Left lung (tissue), 10 donors: ENCODE measurements around the gene ISX. TPM values are rescaled to one million over a fixed set of nuclear protein-coding genes. Genes with fewer than 3 reads are reported as not detected.
A peak's percentile ranks its signal among the peaks of the same experiment; 100 is the strongest.
"Not testable (repeated sequence)": the region's sequence is repeated elsewhere in the genome, so short reads cannot be mapped to it uniquely, and the experiment has no call there.

Source experiments
- ATAC-seq: fragments of 200-7000 bp; cut with Tn5 transposase; one replicate; pipeline ENCODE4 v1.9.1; 2020; ENCODE audit warnings: moderate library complexity
- DNase-seq, 4 donors: peaks; one replicate each; pipeline ENCODE4 v3.0.0-alpha.2; 2013 to 2020
- H3K27ac ChIP-seq, 2 donors: fragments of 200-600 bp; sonication (generic) in 1 of 2; one replicate each; pipeline versions ENCODE4 v1.5.0 to v1.8.0; 2020 to 2021
- H3K27me3 ChIP-seq, 2 donors: fragments of 200-600 bp; sonication (generic) in 1 of 2; one replicate each; pipeline versions ENCODE4 v1.5.0 to v1.8.0; 2020 to 2021
- H3K36me3 ChIP-seq, 2 donors: fragments of 200-600 bp; sonication (generic) in 1 of 2; one replicate each; pipeline versions ENCODE4 v1.5.0 to v1.8.0; 2020 to 2021
- H3K4me1 ChIP-seq, 2 donors: fragments of 200-600 bp; one replicate each; pipeline ENCODE4 v1.8.0; 2021
- H3K4me3 ChIP-seq, 2 donors: fragments of 200-600 bp; sonication (generic) in 1 of 2; one replicate each; pipeline versions ENCODE4 v1.5.0 to v1.8.0; 2020 to 2021; ENCODE audit warnings: mild to moderate bottlenecking in 1 of 2
- H3K9me3 ChIP-seq, 2 donors: fragments of 200-600 bp; sonication (generic) in 1 of 2; one replicate each; pipeline versions ENCODE4 v1.5.0 to v1.8.0; 2020 to 2021
- intact Hi-C, 2 donors: fragments of 100-400 bp; cut with DNase I; formaldehyde crosslinking; loops; one replicate each; pipeline versions ENCODE4 v1.11.2 to v1.14.2; 2022
- polyA plus RNA-seq, 6 donors: library from polyadenylated mRNA; unstranded; fragments of 120-200 nt; gene quantifications; one replicate each; pipeline ENCODE4 v1.2.1, GENCODE V29; 2013; ENCODE audit not compliant: insufficient read length in 6 of 6
- total RNA-seq, 2 donors: library from RNA; stranded (reverse); fragmentation: NEBNext Ultra II Directional; extraction: Animal tissue kit (Norgen Biotek cat#: 25700); gene quantifications; one replicate each; pipeline ENCODE4 v1.2.1, GENCODE V29; 2021
- TF ChIP-seq, protein P1 (sequence below), 2 donors: fragments of 200-600 bp; sonication (generic) in 1 of 2; IDR thresholded peaks; one replicate each; pipeline versions ENCODE4 v1.5.0 to v1.8.0; 2021; ENCODE audit warnings: antibody characterized with exemption in 2 of 2
- donor health status: DM: no; HTN: yes; CAD: no.
- donor health status: DM: no; HTN: no; CAD: no.

The ISX gene
- total and polyA plus RNA-seq, 8 donors, result 0.22 to 0.43 (median 0.37) TPM; not detected in 2

DNA sequence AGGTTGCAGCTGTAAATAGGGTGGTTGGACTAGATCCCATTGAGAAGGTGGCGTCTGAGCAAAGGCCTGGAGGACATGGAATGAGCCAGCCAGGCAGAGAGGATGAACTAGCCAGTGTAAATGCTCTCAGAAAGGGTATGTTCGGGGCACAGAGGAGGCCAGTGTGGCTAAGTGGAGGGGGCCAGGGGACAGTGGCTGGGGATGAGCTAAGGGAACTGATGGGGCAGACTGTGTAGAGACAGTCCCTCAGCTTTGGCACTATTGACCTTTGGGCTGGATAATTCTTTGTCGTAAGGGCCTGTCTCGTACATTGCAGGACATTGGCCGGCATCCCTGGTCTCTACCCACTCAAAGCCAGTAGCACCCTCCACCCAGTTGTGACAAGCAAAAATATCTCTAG is 43.7 kb upstream of the ISX start:
- DNase-seq (no peak), ATAC-seq (no peak)
- Histone ChIP-seq H3K4me3 (no peak overlapping the region), H3K27me3 (peaks cover 0 to 53% of the 10 kb centered on the region in 2 donors), H3K9me3 (no peaks in the 10 kb centered on the region), H3K27ac (no peak overlapping the region), H3K4me1 (no peaks in the 10 kb centered on the region), H3K36me3 (no peaks in the 10 kb centered on the region)
- TF ChIP-seq, protein P1, sequence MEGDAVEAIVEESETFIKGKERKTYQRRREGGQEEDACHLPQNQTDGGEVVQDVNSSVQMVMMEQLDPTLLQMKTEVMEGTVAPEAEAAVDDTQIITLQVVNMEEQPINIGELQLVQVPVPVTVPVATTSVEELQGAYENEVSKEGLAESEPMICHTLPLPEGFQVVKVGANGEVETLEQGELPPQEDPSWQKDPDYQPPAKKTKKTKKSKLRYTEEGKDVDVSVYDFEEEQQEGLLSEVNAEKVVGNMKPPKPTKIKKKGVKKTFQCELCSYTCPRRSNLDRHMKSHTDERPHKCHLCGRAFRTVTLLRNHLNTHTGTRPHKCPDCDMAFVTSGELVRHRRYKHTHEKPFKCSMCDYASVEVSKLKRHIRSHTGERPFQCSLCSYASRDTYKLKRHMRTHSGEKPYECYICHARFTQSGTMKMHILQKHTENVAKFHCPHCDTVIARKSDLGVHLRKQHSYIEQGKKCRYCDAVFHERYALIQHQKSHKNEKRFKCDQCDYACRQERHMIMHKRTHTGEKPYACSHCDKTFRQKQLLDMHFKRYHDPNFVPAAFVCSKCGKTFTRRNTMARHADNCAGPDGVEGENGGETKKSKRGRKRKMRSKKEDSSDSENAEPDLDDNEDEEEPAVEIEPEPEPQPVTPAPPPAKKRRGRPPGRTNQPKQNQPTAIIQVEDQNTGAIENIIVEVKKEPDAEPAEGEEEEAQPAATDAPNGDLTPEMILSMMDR (IDR thresholded peaks at IDR 0.05), result no peak
- intact Hi-C loops, result no loop called here

DNA sequence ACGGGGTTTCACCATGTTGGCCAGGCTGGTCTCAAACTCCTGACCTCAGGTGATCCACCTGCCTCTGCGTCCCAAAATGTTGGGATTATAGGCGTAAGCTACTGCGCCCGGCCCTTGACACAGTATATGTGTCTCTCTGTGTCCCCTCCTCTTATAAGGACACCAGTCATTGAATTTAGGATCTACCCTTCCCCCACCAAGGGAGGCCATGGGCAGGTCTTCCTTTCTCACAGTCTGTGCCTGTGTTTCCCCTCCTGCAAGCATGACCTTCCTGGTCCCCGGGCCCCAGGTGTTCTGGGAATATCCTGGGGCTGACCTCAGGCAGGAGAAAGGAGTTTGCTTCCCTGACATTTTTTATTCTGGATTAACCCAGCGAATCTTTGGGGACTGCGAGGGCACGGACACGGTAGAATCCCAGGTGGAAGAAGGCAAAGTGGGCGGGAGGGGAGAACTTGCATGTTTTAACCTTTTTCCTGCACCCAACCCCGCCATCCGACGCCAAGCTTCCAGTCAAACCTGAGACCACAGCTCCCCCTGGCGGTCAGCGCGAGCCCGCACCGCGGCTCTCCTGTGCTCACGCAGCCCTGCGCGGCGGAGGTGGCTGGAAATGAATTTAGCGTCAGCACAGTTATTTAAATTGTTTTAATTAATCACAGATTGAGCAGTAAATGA is 42.1 kb upstream of the ISX start:
- peak; percentile 20 to 92 (median 56) for DNase-seq
- ATAC-seq, result peak; percentile 90
- H3K9me3 ChIP-seq, result no peaks in the 10 kb centered on the region
- no peak overlapping the region for H3K27ac ChIP-seq
- no peak overlapping the region for H3K4me3 ChIP-seq
- TF ChIP-seq, protein P1 (IDR thresholded peaks at IDR 0.05), result peak; percentile 80 to 91
- no peaks in the 10 kb centered on the region for H3K4me1 ChIP-seq
- peaks cover 0 to 43% of the 10 kb centered on the region in 2 donors for H3K27me3 ChIP-seq
- no peaks in the 10 kb centered on the region for H3K36me3 ChIP-seq
- intact Hi-C loops, result no loop called here

DNA sequence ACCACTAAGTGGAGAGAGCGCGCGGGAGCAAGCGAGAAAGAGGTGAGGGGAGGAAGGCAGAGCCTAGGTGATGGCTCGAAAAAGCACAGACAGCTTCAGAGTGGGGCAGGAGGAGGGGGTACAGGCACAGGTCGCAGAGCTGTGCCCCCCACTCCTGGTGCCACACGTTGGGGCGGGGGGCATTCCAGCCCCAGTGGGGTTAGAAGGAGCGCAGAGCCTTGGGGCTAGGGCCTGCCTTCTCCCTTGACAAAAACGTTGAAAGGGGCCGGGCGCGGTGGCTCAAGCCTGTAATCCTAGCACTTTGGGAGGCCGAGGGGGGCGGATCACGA is 41.6 kb upstream of the ISX start:
- ATAC-seq (no peak), DNase-seq (no peak)
- Histone ChIP-seq H3K4me3 (no peak overlapping the region), H3K9me3 (no peaks in the 10 kb centered on the region), H3K4me1 (no peaks in the 10 kb centered on the region), H3K27me3 (peaks cover 0 to 43% of the 10 kb centered on the region in 2 donors), H3K27ac (no peak overlapping the region), H3K36me3 (no peaks in the 10 kb centered on the region)
- TF ChIP-seq, protein P1 (IDR thresholded peaks at IDR 0.05), result no peak
- intact Hi-C loops, result no loop called here

DNA sequence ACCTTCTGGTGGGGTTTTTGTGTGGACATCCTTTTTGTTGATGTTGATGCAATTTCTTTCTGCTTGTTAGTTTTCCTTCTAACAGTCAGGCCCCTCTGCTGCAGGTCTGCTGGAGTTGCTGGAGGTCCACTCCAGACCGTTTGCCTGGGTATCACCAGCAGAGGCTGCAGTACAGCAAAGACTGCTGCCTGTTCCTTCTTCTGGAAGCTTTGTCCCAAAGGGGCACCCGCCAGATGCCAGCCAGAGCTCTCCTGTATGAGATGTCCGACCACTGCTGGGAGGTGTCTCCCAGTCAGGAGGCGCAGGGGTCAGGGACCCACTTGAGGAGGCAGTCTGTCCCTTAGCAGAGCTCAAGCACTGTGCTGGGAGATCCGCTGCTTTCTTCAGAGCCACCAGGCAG is 35.8 kb upstream of the ISX start:
- ATAC-seq, intact Hi-C loops, H3K4me1 ChIP-seq, H3K4me3 ChIP-seq, H3K9me3 ChIP-seq, DNase-seq, H3K27ac ChIP-seq, H3K36me3 ChIP-seq: not testable (repeated sequence)
- H3K27me3 ChIP-seq, result peaks cover 0 to 17% of the 10 kb centered on the region in 2 donors

DNA sequence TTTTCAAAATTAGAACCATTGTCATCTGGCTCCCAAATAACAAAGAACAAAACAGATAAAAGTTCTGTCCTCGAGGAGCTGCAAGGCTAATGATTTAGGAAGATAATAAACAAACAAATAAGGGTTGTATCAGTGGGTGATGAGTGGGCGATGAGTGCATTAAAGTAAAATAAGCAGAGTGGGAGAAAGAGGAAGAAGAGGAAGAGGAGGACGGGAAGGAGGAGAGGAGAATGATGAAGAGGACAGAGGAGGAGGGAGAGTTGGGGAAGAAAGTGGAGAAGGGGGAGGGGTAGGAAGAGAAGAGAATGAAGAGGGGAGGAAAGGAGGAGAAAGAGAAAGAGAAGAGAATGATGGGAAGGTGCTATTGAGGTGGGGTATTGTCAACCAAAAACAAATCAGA is 33.4 kb upstream of the ISX start:
- no peak for DNase-seq
- Histone ChIP-seq H3K4me3 (no peak overlapping the region), H3K9me3 (no peaks in the 10 kb centered on the region), H3K36me3 (no peaks in the 10 kb centered on the region), H3K27ac (no peak overlapping the region), H3K4me1 (no peaks in the 10 kb centered on the region), H3K27me3 (peaks cover 0 to 17% of the 10 kb centered on the region in 2 donors)
- TF ChIP-seq, protein P1 (IDR thresholded peaks at IDR 0.05), result no peak
- intact Hi-C loops, result no loop called here
- ATAC-seq, result no peak
